K562 (cell line): ENCODE measurements around the gene BST1. TPM values are rescaled to one million over a fixed set of nuclear protein-coding genes. Genes with fewer than 3 reads are reported as not detected.
A peak's percentile ranks its signal among the peaks of the same experiment; 100 is the strongest.

ENCODE experiments used
- FUS ChIP-seq: fragments of 200-400 bp; formaldehyde crosslinking; optimal IDR thresholded peaks from 2 replicates; pipeline ENCODE3; 2017; ENCODE audit warnings: low read depth, low read length
- HMGN3 ChIP-seq: IDR thresholded peaks from 2 replicates; pipeline ENCODE4 v1.6.1; 2011; ENCODE audit warnings: borderline replicate concordance, low read depth, mild to moderate bottlenecking, mixed read lengths, low read length; ENCODE audit not compliant: insufficient read length; ENCODE audit errors: extremely low read depth
- MECOM ChIP-seq: fragments of 250-450 bp; sonication (Bioruptor Pico); IDR thresholded peaks from 2 replicates; pipeline ENCODE4 v1.8.0; 2022; ENCODE audit warnings: inconsistent platforms
- MEF2D ChIP-seq: conservative IDR thresholded peaks from 2 replicates; pipeline ENCODE4 v1.6.1; 2016; ENCODE audit warnings: low read depth, missing genetic modification characterization, missing compliant biosample characterization
- MLLT1 ChIP-seq, 2 experiments: fragments of 450-650 bp; IDR thresholded peaks; 2 replicates each; pipeline ENCODE4 v1.6.1; 2016
- MYC ChIP-seq, 2 experiments: fragments of 250-450 bp in 1 of 2; sonication (Bioruptor Pico) in 1 of 2; IDR thresholded peaks; 2 replicates each; pipeline versions ENCODE4 v1.5.1 to v1.6.1; 2012 to 2021; ENCODE audit warnings: low read depth in 2 of 2, borderline replicate concordance in 1 of 2, improper control_type of control experiment in 1 of 2, low read length in 1 of 2, mild to moderate bottlenecking in 1 of 2, moderate library complexity in 1 of 2
- NELFE ChIP-seq: IDR thresholded peaks from 2 replicates; pipeline ENCODE4 v1.6.1; 2011; ENCODE audit warnings: mild to moderate bottlenecking; ENCODE audit not compliant: insufficient read depth, insufficient read length
- RBM39 ChIP-seq: fragments of 200-400 bp; formaldehyde crosslinking; optimal IDR thresholded peaks from 2 replicates; pipeline ENCODE3; 2018; ENCODE audit warnings: low read depth, low read length
- RUNX1 ChIP-seq: sonication (generic); IDR thresholded peaks from 2 replicates; pipeline ENCODE4 v1.6.1; 2016; ENCODE audit warnings: antibody characterized with exemption, low read depth
- SETDB1 ChIP-seq: IDR thresholded peaks from one replicate; pipeline ENCODE4 v1.6.1; 2012; ENCODE audit warnings: low read length, control low read depth, inconsistent platforms
- SMAD1 ChIP-seq: fragments of 150-350 bp; IDR thresholded peaks from 2 replicates; pipeline ENCODE4 v1.6.1; 2014; ENCODE audit warnings: low read length, low read depth; ENCODE audit not compliant: partially characterized antibody
- SNAPC5 ChIP-seq: fragments of 250-450 bp; sonication (Bioruptor Pico); IDR thresholded peaks from 2 replicates; pipeline ENCODE4 v1.8.0; 2021; ENCODE audit warnings: moderate library complexity, mild to moderate bottlenecking, inconsistent platforms
- STAT5B ChIP-seq: fragments of 250-450 bp; sonication (Bioruptor Pico); IDR thresholded peaks from 2 replicates; pipeline ENCODE4 v1.8.0; 2021; ENCODE audit warnings: mild to moderate bottlenecking, inconsistent platforms
- TAF1 ChIP-seq: IDR thresholded peaks from 2 replicates; pipeline ENCODE4 v1.6.1; 2011; ENCODE audit warnings: mild to moderate bottlenecking, low read length, moderate library complexity; ENCODE audit not compliant: insufficient read depth, control insufficient read depth, severe bottlenecking; ENCODE audit errors: extremely low read depth
- TAF9B ChIP-seq: fragments of 450-650 bp; IDR thresholded peaks from 2 replicates; pipeline ENCODE4 v1.6.1; 2018; ENCODE audit warnings: mild to moderate bottlenecking; ENCODE audit not compliant: partially characterized antibody
- TRIM28 ChIP-seq: fragments of 450-650 bp; IDR thresholded peaks from 2 replicates; pipeline ENCODE4 v1.6.1; 2017
- ZC3H8 ChIP-seq: fragments of 450-650 bp; IDR thresholded peaks from 2 replicates; pipeline ENCODE4 v1.6.1; 2017
- ZNF175 ChIP-seq: fragments of 200-800 bp; sonication (Bioruptor generic); IDR thresholded peaks from 2 replicates; pipeline ENCODE4 v1.6.1; 2016; ENCODE audit warnings: low read depth, mild to moderate bottlenecking, missing genetic modification characterization, missing compliant biosample characterization
- ZNF778 ChIP-seq: fragments of 450-650 bp; formaldehyde crosslinking; IDR thresholded peaks from 2 replicates; pipeline ENCODE4 v1.4.0; 2020; ENCODE audit warnings: mild to moderate bottlenecking, moderate library complexity
- polyA plus RNA-seq, 8 experiments: library from polyadenylated mRNA; depleted of rRNA in 4 of 8; stranded (reverse) in 5 of 8; unstranded in 3 of 8; fragments of >200 nt; fragmentation: Nextera tagmentation in 2 of 8; fragmentation: Illumina TruSeq in 1 of 8; extraction: Ambion mirVana in 2 of 8; extraction: Trizol in 1 of 8; gene quantifications; 2 replicates each; pipeline versions ENCODE4 v1.2.1 to v1.2.3, GENCODE V29; 2011 to 2014; ENCODE audit warnings: inconsistent platforms in 1 of 8, missing spikeins in 1 of 8
- total RNA-seq, 7 experiments: library from RNA; depleted of rRNA in 6 of 7; stranded (reverse); fragments of >200 nt in 6 of 7; fragmentation: Illumina TruSeq in 2 of 7; extraction: Trizol in 2 of 7; gene quantifications; 2 replicates each; pipeline versions ENCODE4 v1.2.1 to v1.2.3, GENCODE V29; 2011 to 2021; ENCODE audit warnings: low replicate concordance in 1 of 7
- TF ChIP-seq, protein P1 (sequence below): sonication (generic); formaldehyde crosslinking; IDR thresholded peaks from 2 replicates; pipeline ENCODE4 v1.8.1; 2023; ENCODE audit warnings: missing genetic modification reagents, mild to moderate bottlenecking, borderline replicate concordance

The BST1 gene
- total and polyA plus RNA-seq, 9 of the 15 experiments (the other 6 are each of a cell fraction or from before 2014, with no cell fraction given), result 0.04 to 0.38 (median 0.07) TPM; not detected in 6

DNA sequence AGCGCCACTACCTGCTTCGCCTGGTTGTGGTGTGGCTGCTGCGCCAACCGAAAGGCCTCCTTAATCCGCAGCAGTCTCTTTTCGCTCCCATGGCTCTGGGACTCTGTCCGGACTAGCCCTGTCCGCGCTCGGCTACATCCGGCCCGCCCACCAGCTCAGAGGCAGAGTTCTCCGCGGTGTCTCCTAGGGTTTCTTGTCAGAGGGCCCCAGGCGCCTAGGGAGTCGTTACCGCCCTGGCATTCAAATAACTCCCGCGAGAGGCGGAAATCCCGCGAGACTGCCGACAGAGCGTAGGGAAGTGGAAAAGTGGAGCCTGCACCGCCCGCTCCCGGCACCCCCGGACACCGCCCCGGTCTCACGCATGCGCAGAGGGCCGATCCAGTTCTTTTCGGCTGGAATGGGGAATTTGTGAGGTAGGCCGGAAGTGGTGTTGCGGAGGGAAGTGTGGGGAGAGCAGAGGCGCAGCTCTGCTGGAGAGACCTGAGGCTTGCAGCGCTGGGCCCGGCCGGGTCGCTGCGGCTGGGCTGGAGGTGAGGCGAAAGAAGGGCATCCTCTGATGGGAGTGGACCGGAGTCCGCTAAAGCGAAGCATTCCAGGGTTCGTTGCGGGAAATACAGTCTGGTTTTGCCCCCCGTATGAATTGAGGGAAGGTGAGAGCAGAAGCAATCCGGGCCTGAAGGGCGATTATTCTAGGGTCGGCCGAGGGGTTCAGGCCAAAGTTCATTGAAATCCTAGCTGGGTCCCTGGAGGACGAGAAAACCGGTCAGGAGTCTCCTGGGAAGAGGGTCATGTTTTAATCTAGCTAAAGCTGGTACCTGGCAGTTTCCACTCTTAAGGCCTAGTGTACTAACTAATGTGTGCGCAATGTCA is 21.3 kb upstream of the BST1 start, which contains the start of gene FAM200B (continued):
- TF ChIP-seq ZNF175 (CRISPR knock-in tag) (no peak), NELFE (no peak), HMGN3 (peak; percentile 61), FUS (no peak), SMAD1 (peak; percentile 84), MEF2D (tag) (no peak), STAT5B (CRISPR knock-in tag) (no peak), ZC3H8 (no peak), TRIM28 (peak; percentile 41; the same call in 1 of the 2 replicates), SETDB1 (no peak), TAF1 (peak; percentile 85), MECOM (CRISPR knock-in tag) (no peak), MYC (IDR thresholded peaks at IDR 0.05; ENCODE audit: low read depth, low read length) (peak; percentile 45; the same call in 1 of the 2 replicates), MYC (CRISPR knock-in tag; IDR thresholded peaks at IDR 0.05; ENCODE audit: borderline replicate concordance, low read depth) (no peak), SNAPC5 (CRISPR knock-in tag) (no peak), ZNF778 (no peak), RUNX1 (no peak), RBM39 (no peak), MLLT1 (IDR thresholded peaks at IDR 0.05) (peak; percentile 77 to 80; a peak in 3 of 4 replicates), TAF9B (peak; percentile 74)
- TF ChIP-seq, protein P1, sequence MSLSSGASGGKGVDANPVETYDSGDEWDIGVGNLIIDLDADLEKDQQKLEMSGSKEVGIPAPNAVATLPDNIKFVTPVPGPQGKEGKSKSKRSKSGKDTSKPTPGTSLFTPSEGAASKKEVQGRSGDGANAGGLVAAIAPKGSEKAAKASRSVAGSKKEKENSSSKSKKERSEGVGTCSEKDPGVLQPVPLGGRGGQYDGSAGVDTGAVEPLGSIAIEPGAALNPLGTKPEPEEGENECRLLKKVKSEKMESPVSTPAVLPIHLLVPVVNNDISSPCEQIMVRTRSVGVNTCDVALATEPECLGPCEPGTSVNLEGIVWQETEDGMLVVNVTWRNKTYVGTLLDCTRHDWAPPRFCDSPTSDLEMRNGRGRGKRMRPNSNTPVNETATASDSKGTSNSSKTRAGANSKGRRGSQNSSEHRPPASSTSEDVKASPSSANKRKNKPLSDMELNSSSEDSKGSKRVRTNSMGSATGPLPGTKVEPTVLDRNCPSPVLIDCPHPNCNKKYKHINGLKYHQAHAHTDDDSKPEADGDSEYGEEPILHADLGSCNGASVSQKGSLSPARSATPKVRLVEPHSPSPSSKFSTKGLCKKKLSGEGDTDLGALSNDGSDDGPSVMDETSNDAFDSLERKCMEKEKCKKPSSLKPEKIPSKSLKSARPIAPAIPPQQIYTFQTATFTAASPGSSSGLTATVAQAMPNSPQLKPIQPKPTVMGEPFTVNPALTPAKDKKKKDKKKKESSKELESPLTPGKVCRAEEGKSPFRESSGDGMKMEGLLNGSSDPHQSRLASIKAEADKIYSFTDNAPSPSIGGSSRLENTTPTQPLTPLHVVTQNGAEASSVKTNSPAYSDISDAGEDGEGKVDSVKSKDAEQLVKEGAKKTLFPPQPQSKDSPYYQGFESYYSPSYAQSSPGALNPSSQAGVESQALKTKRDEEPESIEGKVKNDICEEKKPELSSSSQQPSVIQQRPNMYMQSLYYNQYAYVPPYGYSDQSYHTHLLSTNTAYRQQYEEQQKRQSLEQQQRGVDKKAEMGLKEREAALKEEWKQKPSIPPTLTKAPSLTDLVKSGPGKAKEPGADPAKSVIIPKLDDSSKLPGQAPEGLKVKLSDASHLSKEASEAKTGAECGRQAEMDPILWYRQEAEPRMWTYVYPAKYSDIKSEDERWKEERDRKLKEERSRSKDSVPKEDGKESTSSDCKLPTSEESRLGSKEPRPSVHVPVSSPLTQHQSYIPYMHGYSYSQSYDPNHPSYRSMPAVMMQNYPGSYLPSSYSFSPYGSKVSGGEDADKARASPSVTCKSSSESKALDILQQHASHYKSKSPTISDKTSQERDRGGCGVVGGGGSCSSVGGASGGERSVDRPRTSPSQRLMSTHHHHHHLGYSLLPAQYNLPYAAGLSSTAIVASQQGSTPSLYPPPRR, result no peak
